SU-DHL-6 (cell line): ENCODE data around the gene PDIA5.

Experiments used
- H2AFZ ChIP-seq: fragments of 200-600 bp; sonication (generic); 2 replicates; pipeline ENCODE4 v1.6.1; 2014; ENCODE audit warnings: low read depth, mild to moderate bottlenecking, moderate library complexity, mixed read lengths, antibody characterized with exemption, low read length; ENCODE audit not compliant: severe bottlenecking
- H3F3A ChIP-seq: fragments of 200-600 bp; shearing (Covaris generic); 2 replicates; pipeline ENCODE4 v1.6.0; 2016; ENCODE audit warnings: antibody characterized with exemption, mild to moderate bottlenecking; ENCODE audit not compliant: insufficient read depth
- H3K27ac ChIP-seq: fragments of 200-600 bp; sonication (generic); 2 replicates; pipeline ENCODE4 v1.5.1; 2016; ENCODE audit warnings: low read depth, mild to moderate bottlenecking, low read length, moderate library complexity, mixed read lengths
- H3K27me3 ChIP-seq: fragments of 200-600 bp; sonication (generic), shearing (Covaris generic); 2 replicates; pipeline ENCODE4 v1.6.0; 2014; ENCODE audit warnings: mild to moderate bottlenecking, low read length
- H3K36me3 ChIP-seq: fragments of 200-600 bp; sonication (generic); 2 replicates; pipeline ENCODE4 v1.6.1; 2014; ENCODE audit warnings: mild to moderate bottlenecking, low read length, mixed read lengths
- H3K4me2 ChIP-seq: fragments of 300-600, 200-600 bp; shearing (Covaris generic), sonication (generic); 2 replicates; pipeline ENCODE4 v1.6.0; 2014; ENCODE audit warnings: low read length, low read depth, mild to moderate bottlenecking; ENCODE audit not compliant: poor library complexity, severe bottlenecking
- H3K4me3 ChIP-seq: fragments of 200-600 bp; sonication (generic); 2 replicates; pipeline ENCODE4 v1.5.1; 2014; ENCODE audit warnings: antibody characterized with exemption, low read length, mild to moderate bottlenecking, mixed read lengths; ENCODE audit not compliant: insufficient read depth, poor library complexity, severe bottlenecking
- H3K79me2 ChIP-seq: fragments of 200-600 bp; sonication (generic); 2 replicates; pipeline ENCODE4 v1.6.1; 2014; ENCODE audit warnings: mild to moderate bottlenecking, low read length, moderate library complexity; ENCODE audit not compliant: insufficient read depth
- H3K9ac ChIP-seq: fragments of 200-600 bp; sonication (generic); 2 replicates; pipeline ENCODE4 v1.7.0; 2014; ENCODE audit warnings: mild to moderate bottlenecking, low read length
- H3K9me2 ChIP-seq: fragments of 200-600 bp; sonication (generic); replicated peaks from 2 replicates; pipeline ENCODE4 v1.6.1; 2014; ENCODE audit warnings: low read length; ENCODE audit not compliant: insufficient read depth
- H3K9me3 ChIP-seq: fragments of 200-600 bp; sonication (generic); 2 replicates; pipeline ENCODE4 v1.6.1; 2014; ENCODE audit warnings: low read length, mixed read lengths; ENCODE audit not compliant: insufficient read depth
- H4K20me1 ChIP-seq: fragments of 200-600 bp; sonication (generic); 2 replicates; pipeline ENCODE4 v1.6.1; 2014; ENCODE audit warnings: low read depth, mild to moderate bottlenecking, antibody characterized with exemption, low read length, moderate library complexity, mixed read lengths
- CTCF ChIP-seq: fragments of 200-600 bp; sonication (generic); IDR thresholded peaks from one replicate; pipeline ENCODE4 v1.5.1; 2017; ENCODE audit warnings: antibody characterized with exemption, mild to moderate bottlenecking, low read length, moderate library complexity; ENCODE audit not compliant: insufficient read depth, poor library complexity, severe bottlenecking
- EZH2phosphoT487 ChIP-seq: fragments of 200-600 bp; sonication (generic), shearing (Covaris generic); conservative IDR thresholded peaks from 2 replicates; pipeline ENCODE4 v1.6.1; 2018; ENCODE audit warnings: mild to moderate bottlenecking, antibody characterized with exemption, low read length, moderate library complexity, mixed read lengths

PDIA5 gene

GRCh38 chr3:123126031-123126430, 59.2 kb downstream of the PDIA5 start:
- H4K20me1 ChIP-seq = no peaks in the 10 kb centered on the region
- TF ChIP-seq CTCF = no peak
- no peak for TF ChIP-seq EZH2phosphoT487
- no peak overlapping the region for H3K9ac ChIP-seq
- no peaks in the 10 kb centered on the region for H3K36me3 ChIP-seq
- H3K4me2 ChIP-seq = no peak overlapping the region
- H3K4me3 ChIP-seq = no peak overlapping the region
- H3F3A ChIP-seq = no peaks in the 10 kb centered on the region
- no peaks in the 10 kb centered on the region for H3K79me2 ChIP-seq
- no peaks in the 10 kb centered on the region for H3K9me3 ChIP-seq
- H3K27me3 ChIP-seq = no peaks in the 10 kb centered on the region
- no peak overlapping the region for H2AFZ ChIP-seq
- H3K27ac ChIP-seq = no peak overlapping the region
- H3K9me2 ChIP-seq = no peaks in the 10 kb centered on the region

GRCh38 chr3:123126653-123127052, 59.8 kb downstream of the PDIA5 start:
- no peaks in the 10 kb centered on the region for H3K27me3 ChIP-seq
- TF ChIP-seq CTCF = no peak
- no peak for TF ChIP-seq EZH2phosphoT487
- no peaks in the 10 kb centered on the region for H3K9me3 ChIP-seq
- no peak overlapping the region for H3K9ac ChIP-seq
- H3K9me2 ChIP-seq = no peaks in the 10 kb centered on the region
- H3K4me2 ChIP-seq = no peak overlapping the region
- no peaks in the 10 kb centered on the region for H3F3A ChIP-seq
- H3K4me3 ChIP-seq = no peak overlapping the region
- H3K27ac ChIP-seq = no peak overlapping the region
- H3K79me2 ChIP-seq = no peaks in the 10 kb centered on the region
- no peak overlapping the region for H2AFZ ChIP-seq
- H3K36me3 ChIP-seq = no peaks in the 10 kb centered on the region
- H4K20me1 ChIP-seq = no peaks in the 10 kb centered on the region

- Histone ChIP-seq H4K20me1 (no peaks in the 10 kb centered on the region), H3K9me3 (no peaks in the 10 kb centered on the region), H2AFZ (no peak overlapping the region), H3K9me2 (no peaks in the 10 kb centered on the region), H3K4me2 (no peak overlapping the region), H3K9ac (no peak overlapping the region), H3K79me2 (no peaks in the 10 kb centered on the region), H3K4me3 (no peak overlapping the region), H3K27me3 (no peaks in the 10 kb centered on the region), H3K36me3 (no peaks in the 10 kb centered on the region), H3K27ac (no peak overlapping the region), H3F3A (no peaks in the 10 kb centered on the region)
- no peak for TF ChIP-seq CTCF
- TF ChIP-seq EZH2phosphoT487 = no peak
Observed at GRCh38 chr3:123129092-123129491, 62.3 kb downstream of the PDIA5 start.
